Bronchial epithelial cell (primary cell): ENCODE measurements around the gene NOS3. TPM values are rescaled to one million over a fixed set of nuclear protein-coding genes. Genes with fewer than 3 reads are reported as not detected.

Source experiments
- DNase-seq: peaks from one replicate; pipeline ENCODE4 v3.0.0-alpha.2; 2010; ENCODE audit warnings: low read depth
- FAIRE-seq: peaks from 2 replicates; lab custom pipeline; 2011; peaks lifted over from hg19 to GRCh38; lab: Jason Lieb, UNC
- H3K27me3 ChIP-seq: 2 replicates; pipeline ENCODE4 v1.5.1; 2011; ENCODE audit warnings: low read length; ENCODE audit not compliant: control insufficient read depth, insufficient read depth
- H3K36me3 ChIP-seq: 2 replicates; pipeline ENCODE4 v1.5.1; 2011; ENCODE audit warnings: low read length; ENCODE audit not compliant: control insufficient read depth, insufficient read depth
- H3K4me3 ChIP-seq: 2 replicates; pipeline ENCODE4 v1.5.1; 2011; ENCODE audit warnings: mild to moderate bottlenecking, low read depth, low read length, control low read depth
- total RNA-seq: library from RNA; depleted of rRNA; stranded (reverse); fragments of >200 nt; gene quantifications from 2 replicates; pipeline ENCODE4 v1.2.1, GENCODE V29; 2014
- TF ChIP-seq, protein P1 (sequence below): IDR thresholded peaks from 2 replicates; pipeline ENCODE4 v1.5.1; 2011; ENCODE audit warnings: mild to moderate bottlenecking, moderate library complexity, low read length, control low read depth, inconsistent platforms; ENCODE audit not compliant: insufficient read depth, severe bottlenecking

The NOS3 gene
- total RNA-seq, 1 donor from 2014 or later: under 0.01 TPM

DNA sequence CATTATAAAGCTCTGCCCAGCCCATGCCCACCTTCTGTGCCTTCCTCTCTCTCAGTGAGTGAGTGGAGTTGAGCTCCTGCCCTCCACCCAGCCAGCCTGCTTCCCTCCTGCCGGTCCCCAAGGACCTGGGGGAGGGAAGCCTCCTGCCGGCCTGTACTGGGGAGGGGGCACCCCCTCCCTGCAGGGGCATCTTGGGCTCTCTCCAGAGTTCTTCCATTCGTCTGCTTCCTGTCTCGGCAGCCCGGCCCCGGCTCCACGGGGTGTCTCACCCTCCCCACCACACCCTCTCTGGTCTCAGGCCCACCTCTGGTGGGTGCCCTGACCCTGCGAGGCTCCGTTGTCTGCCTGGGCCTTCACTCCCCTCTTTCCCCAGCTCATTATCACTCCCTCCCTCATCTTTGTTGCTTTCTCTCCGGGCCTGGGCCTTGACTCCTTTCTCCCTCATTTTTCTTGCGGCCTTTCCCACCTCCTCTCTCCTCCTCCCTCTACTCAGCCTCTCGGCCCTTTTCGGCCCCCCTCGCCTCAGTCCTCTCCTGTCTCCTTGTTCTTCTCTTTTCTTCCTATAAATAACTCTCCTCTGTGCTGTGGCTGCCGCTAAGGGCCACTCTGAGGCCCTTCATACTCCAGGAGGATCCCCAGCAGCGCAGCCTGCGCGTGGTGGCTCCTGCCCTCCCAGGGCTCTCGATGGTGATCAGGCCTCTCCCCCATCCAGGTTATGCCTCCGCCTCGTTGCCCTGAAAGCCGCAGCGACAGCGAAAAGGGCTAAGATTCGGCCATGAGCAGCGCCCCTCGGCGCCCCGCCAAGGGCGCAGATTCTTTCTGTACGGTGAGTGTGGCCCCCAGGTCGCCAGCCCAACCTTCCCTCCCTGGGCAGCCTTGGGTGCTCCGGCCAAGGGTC lies 70.6 kb downstream of the NOS3 start:
- peaks cover 14% of the 10 kb centered on the region for H3K36me3 ChIP-seq
- FAIRE-seq (no peak), DNase-seq (no peak)
- TF ChIP-seq, protein P1, sequence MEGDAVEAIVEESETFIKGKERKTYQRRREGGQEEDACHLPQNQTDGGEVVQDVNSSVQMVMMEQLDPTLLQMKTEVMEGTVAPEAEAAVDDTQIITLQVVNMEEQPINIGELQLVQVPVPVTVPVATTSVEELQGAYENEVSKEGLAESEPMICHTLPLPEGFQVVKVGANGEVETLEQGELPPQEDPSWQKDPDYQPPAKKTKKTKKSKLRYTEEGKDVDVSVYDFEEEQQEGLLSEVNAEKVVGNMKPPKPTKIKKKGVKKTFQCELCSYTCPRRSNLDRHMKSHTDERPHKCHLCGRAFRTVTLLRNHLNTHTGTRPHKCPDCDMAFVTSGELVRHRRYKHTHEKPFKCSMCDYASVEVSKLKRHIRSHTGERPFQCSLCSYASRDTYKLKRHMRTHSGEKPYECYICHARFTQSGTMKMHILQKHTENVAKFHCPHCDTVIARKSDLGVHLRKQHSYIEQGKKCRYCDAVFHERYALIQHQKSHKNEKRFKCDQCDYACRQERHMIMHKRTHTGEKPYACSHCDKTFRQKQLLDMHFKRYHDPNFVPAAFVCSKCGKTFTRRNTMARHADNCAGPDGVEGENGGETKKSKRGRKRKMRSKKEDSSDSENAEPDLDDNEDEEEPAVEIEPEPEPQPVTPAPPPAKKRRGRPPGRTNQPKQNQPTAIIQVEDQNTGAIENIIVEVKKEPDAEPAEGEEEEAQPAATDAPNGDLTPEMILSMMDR: no peak
- no peak overlapping the region for H3K4me3 ChIP-seq
- no peaks in the 10 kb centered on the region for H3K27me3 ChIP-seq

DNA sequence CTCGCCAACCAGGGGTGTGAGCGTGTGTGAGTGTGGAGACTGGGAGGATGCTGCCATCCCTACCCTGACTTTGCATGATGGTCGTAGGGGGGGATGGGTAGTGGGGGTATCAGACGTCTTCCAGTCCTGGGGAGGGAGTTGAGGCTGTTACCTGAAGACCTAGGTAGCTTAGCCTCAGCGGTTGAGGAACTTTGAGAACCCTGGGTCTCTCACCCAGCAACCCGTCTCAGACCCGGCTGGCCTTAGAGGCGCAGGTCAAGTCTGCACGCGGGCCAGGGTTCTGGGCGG lies 71.2 kb downstream of the NOS3 start:
- DNase-seq (no peak), FAIRE-seq (no peak)
- TF ChIP-seq, protein P1: no peak
- H3K27me3 ChIP-seq: no peaks in the 10 kb centered on the region
- H3K36me3 ChIP-seq: peaks cover 14% of the 10 kb centered on the region
- no peak overlapping the region for H3K4me3 ChIP-seq

DNA sequence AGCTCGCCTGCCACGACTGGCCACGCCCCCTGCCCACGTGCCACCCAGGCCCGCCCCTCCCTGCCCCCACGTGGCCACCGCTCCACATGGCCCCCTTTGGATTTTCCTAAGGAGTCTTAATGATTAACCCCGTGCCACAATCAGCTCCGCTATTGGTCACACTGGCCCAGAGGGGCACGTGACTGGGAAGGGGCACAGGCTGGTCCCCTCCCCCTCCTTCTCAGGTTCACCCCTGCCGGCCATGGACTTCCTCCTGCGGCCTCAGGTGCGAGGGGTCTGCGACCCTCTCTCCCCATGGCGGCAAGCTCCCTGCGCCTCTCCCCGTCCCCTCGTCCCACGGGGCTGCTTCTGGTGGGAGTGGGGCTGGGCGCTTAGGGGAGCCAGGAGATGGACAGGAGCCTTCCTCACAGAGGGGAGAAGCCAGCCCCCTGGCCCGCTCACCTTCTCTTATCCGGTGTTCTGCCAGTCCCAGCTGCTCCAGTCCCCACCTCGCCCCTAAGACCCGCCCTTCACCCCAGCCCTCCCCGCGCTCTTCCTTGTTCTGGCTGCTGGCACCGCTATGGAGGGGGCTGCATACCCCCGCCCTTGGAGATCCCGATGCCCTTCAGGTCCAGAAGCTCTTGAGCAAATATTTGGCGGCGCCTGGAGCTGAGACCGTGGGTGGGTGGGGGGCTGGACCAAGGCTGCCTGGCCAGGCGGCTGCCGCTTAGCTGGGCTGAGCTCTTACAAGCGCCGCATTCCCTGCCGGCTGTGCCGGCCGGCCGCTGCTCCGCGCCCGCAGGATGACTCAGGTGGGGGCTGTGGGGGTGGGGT lies 71.8 kb downstream of the NOS3 start:
- Histone ChIP-seq H3K4me3 (peak overlapping the region; percentile 2), H3K27me3 (no peaks in the 10 kb centered on the region), H3K36me3 (peaks cover 17% of the 10 kb centered on the region)
- TF ChIP-seq, protein P1: no peak
- DNase-seq (no peak), FAIRE-seq (no peak)

DNA sequence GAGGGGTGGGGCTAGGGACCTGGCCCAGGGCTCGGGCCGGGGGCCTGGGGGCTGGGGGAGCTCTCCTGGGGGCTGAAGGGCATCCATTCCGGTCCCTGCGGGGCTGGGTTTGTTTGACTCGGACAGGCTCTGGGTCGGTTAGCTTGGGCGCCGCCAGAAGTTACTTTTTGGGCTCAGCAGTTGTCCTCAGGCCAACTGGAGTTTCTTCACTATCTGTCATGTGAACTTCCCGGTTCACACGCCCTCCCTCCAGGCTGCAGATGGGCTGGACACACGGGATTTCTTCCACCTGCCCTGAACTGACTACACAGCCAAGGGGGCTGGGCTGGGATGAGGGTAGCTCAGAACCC lies 72.4 kb downstream of the NOS3 start:
- DNase-seq (no peak), FAIRE-seq (no peak)
- peaks cover 21% of the 10 kb centered on the region for H3K36me3 ChIP-seq
- TF ChIP-seq, protein P1: no peak
- H3K4me3 ChIP-seq: no peak overlapping the region
- H3K27me3 ChIP-seq: no peaks in the 10 kb centered on the region

Other genes with a start within 250 kb of the NOS3 start
- not detected in 2 replicates for gene TMEM176B, start 190.7 kb upstream of the NOS3 start, total RNA-seq
- gene TMEM176A, start 190.2 kb upstream of the NOS3 start, total RNA-seq: 0.79 TPM in 1 of 2 replicates, not detected in the other
- under 0.01 and 2.4 TPM in 2 replicates for gene AOC1, start 138.5 kb upstream of the NOS3 start, total RNA-seq
- under 0.01 and 0.13 TPM in 2 replicates for gene KCNH2, start 12.7 kb upstream of the NOS3 start, total RNA-seq
- under 0.01 and 0.26 TPM in 2 replicates for gene ATG9B, start 33.5 kb downstream of the NOS3 start, total RNA-seq
- gene ABCB8, start 37.4 kb downstream of the NOS3 start, total RNA-seq: 20.5 and 22.4 TPM in 2 replicates
- under 0.01 and 0.26 TPM in 2 replicates for gene ASIC3, start 57.5 kb downstream of the NOS3 start, total RNA-seq
- gene CDK5, start 66.9 kb downstream of the NOS3 start, total RNA-seq: 11.6 and 12.4 TPM in 2 replicates
- 33.2 and 38.9 TPM in 2 replicates for gene SLC4A2, start 68.6 kb downstream of the NOS3 start, total RNA-seq
- 51.6 and 65.8 TPM in 2 replicates for gene FASTK, start 89.8 kb downstream of the NOS3 start, total RNA-seq
- gene TMUB1, start 92.5 kb downstream of the NOS3 start, total RNA-seq: 9.0 and 11.6 TPM in 2 replicates
- 52.7 and 61.1 TPM in 2 replicates for gene AGAP3, start 95.5 kb downstream of the NOS3 start, total RNA-seq
- not detected in 2 replicates for gene GBX1, start 176.7 kb downstream of the NOS3 start, total RNA-seq
- not detected in 2 replicates for gene ASB10, start 196.2 kb downstream of the NOS3 start, total RNA-seq
- not detected in 2 replicates for gene H2BK1, start 219.5 kb downstream of the NOS3 start, total RNA-seq
- gene ABCF2, start 236.2 kb downstream of the NOS3 start, total RNA-seq: 60.9 and 85.8 TPM in 2 replicates
- 23.4 and 25.0 TPM in 2 replicates for gene CHPF2, start 241.5 kb downstream of the NOS3 start, total RNA-seq